Measurements from ENCODE around the gene CACNA1B.

The CACNA1B gene

GRCh38 chr9:137917795-137918194, 40.2 kb downstream of the CACNA1B start:
- FAIRE-seq (no peak), DNase-seq (ENCODE audit: insufficient read length, low spot score) (no peak)

GRCh38 chr9:137918331-137919094, 40.9 kb downstream of the CACNA1B start:
- FAIRE-seq = no peak
- no peak for DNase-seq (ENCODE audit: insufficient read length, low spot score)

- DNase-seq (ENCODE audit: insufficient read length, low spot score) (no peak), FAIRE-seq (no peak)
Measured at GRCh38 chr9:137919095-137919465, 41.5 kb downstream of the CACNA1B start.

GRCh38 chr9:137919649-137920141, 42.1 kb downstream of the CACNA1B start:
- DNase-seq (ENCODE audit: insufficient read length, low spot score) = no peak
- FAIRE-seq = no peak

GRCh38 chr9:137920753-137921152, 43.2 kb downstream of the CACNA1B start:
- no peak for DNase-seq (ENCODE audit: insufficient read length, low spot score)
- no peak for FAIRE-seq

GRCh38 chr9:137924169-137924568, 46.6 kb downstream of the CACNA1B start:
- DNase-seq (ENCODE audit: insufficient read length, low spot score) (no peak), FAIRE-seq (no peak)

GRCh38 chr9:137924761-137925369, 47.3 kb downstream of the CACNA1B start:
- DNase-seq (ENCODE audit: insufficient read length, low spot score) (no peak), FAIRE-seq (no peak)

GRCh38 chr9:137943655-137944054, 66.1 kb downstream of the CACNA1B start:
- FAIRE-seq = no peak
- DNase-seq (ENCODE audit: insufficient read length, low spot score) = no peak

GRCh38 chr9:137945581-137945980, 68.0 kb downstream of the CACNA1B start:
- FAIRE-seq (no peak), DNase-seq (ENCODE audit: insufficient read length, low spot score) (no peak)

- no peak for FAIRE-seq
- DNase-seq (ENCODE audit: insufficient read length, low spot score) = no peak
Measured at GRCh38 chr9:137946993-137947392, 69.4 kb downstream of the CACNA1B start.

GRCh38 chr9:137948642-137949041, 71.1 kb downstream of the CACNA1B start:
- DNase-seq (ENCODE audit: insufficient read length, low spot score) = no peak
- no peak for FAIRE-seq

GRCh38 chr9:137949260-137949659, 71.7 kb downstream of the CACNA1B start:
- FAIRE-seq = no peak

GRCh38 chr9:137951107-137951506, 73.5 kb downstream of the CACNA1B start:
- FAIRE-seq (no peak), DNase-seq (ENCODE audit: insufficient read length, low spot score) (no peak)

More at GRCh38 chr9:137949260-137949659, 71.7 kb downstream of the CACNA1B start:
- DNase-seq (ENCODE audit: insufficient read length, low spot score) = no peak

GRCh38 chr9:137951597-137952490, 74.3 kb downstream of the CACNA1B start:
- no peak for DNase-seq (ENCODE audit: insufficient read length, low spot score)
- no peak for FAIRE-seq

GRCh38 chr9:137952976-137953666, 75.5 kb downstream of the CACNA1B start:
- DNase-seq (ENCODE audit: insufficient read length, low spot score) (no peak), FAIRE-seq (no peak)

GRCh38 chr9:137953683-137954438, 76.3 kb downstream of the CACNA1B start:
- FAIRE-seq = no peak
- DNase-seq (ENCODE audit: insufficient read length, low spot score) = no peak

GRCh38 chr9:137955224-137955570, 77.6 kb downstream of the CACNA1B start:
- FAIRE-seq = no peak

GRCh38 chr9:137955586-137955985, 78.0 kb downstream of the CACNA1B start:
- DNase-seq (ENCODE audit: insufficient read length, low spot score) (no peak), FAIRE-seq (no peak)

More at GRCh38 chr9:137955224-137955570, 77.6 kb downstream of the CACNA1B start:
- no peak for DNase-seq (ENCODE audit: insufficient read length, low spot score)

GRCh38 chr9:137956039-137956438, 78.5 kb downstream of the CACNA1B start:
- DNase-seq (ENCODE audit: insufficient read length, low spot score) (no peak), FAIRE-seq (no peak)
